Left hindlimb (tissue), 1 donor: Measurements from ENCODE around the gene CEP350.

Experiments
- DNase-seq: peaks from one replicate; pipeline ENCODE4 v3.0.0-alpha.2; 2018

The CEP350 gene

DNA sequence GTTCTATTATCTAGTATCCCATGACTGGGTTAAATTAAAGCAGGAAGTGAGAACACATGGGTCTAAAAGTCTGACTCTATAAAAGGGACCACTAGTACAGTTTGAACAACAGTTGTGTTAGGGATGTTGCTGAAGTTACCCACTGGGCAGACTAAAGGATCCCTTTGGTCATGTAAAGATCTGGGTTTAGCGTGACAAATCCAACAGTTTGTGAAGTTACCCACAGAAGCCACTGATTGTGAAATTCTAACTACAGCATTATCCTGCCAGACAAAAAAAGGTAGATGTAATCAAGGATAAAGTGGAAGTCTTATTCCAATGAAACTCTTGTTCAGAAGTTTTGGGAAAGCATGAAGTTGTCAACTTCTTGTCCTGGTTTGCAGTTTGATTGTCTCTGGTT, 205.7 kb downstream of the CEP350 start:
- no peak for DNase-seq

DNA sequence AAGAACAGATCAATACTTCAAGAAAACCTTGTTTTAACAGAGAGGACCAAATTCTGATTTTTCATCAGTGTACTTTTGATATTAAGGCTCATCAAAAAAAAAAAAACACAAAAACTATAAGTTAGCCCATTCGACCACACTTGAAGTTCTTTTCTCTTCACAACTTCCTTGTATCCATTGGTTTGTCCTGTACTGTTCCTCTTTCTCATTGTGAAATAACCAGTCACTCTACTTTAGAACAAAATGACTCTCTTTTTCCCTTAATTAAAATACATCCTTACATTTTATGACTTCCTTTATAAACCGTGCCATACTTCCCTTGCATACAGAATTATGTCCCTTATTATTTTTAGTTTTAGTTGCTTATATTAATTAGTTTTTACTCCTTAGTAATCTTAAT, 208.4 kb downstream of the CEP350 start:
- no peak for DNase-seq
